IMR-90 (cell line): ENCODE measurements around the gene SLC35C1. TPM values are rescaled to one million over a fixed set of nuclear protein-coding genes. Genes with fewer than 3 reads are reported as not detected.

Source experiments
- ATAC-seq: fragments of 200-7000 bp; cut with Tn5 transposase; 2 replicates; pipeline ENCODE4 v1.9.1; 2020; ENCODE audit warnings: low read depth, mild to moderate bottlenecking, moderate library complexity
- Bru-seq: library from RNA; stranded (reverse); fragments of 400-500 nt; gene quantifications from one replicate; lab custom pipeline; 2021; lab: Mats Ljungman, UMichigan
- BruChase-seq, 2 experiments: library from RNA; stranded (reverse); fragments of 400-500 nt; gene quantifications; one replicate each; lab custom pipeline; 2021; lab: Mats Ljungman, UMichigan
- BruUV-seq: library from RNA; stranded (reverse); fragments of 400-500 nt; replicated peaks from 2 replicates; lab custom pipeline; 2021; lab: Mats Ljungman, UMichigan
- CTCF ChIA-PET: fragments of 300-600 bp; formaldehyde crosslinking; extraction: SDS; loops from one replicate; lab custom pipeline; 2021; ENCODE audit warnings: antibody characterized with exemption; lab: Yijun Ruan, JAX
- POLR2A ChIA-PET: fragments of 300-600 bp; sonication (Branson Sonifier 250); formaldehyde crosslinking; loops from one replicate; lab custom pipeline; 2022; ENCODE audit warnings: antibody characterized with exemption; ENCODE audit not compliant: unreplicated experiment; lab: Charles Lee
- DNase-seq: peaks from one replicate; pipeline ENCODE4 v3.0.0; 2013
- H2AFZ ChIP-seq: replicated peaks from 2 replicates; pipeline ENCODE3; 2013; ENCODE audit warnings: low read length, mild to moderate bottlenecking; ENCODE audit not compliant: poor library complexity
- H2AK5ac ChIP-seq: 2 replicates; pipeline ENCODE4 v1.6.1; 2013; ENCODE audit warnings: low read depth, low read length, inconsistent platforms
- H2AK9ac ChIP-seq: replicated peaks from 2 replicates; pipeline ENCODE3; 2013; ENCODE audit warnings: mild to moderate bottlenecking, low read depth, low read length, moderate library complexity; ENCODE audit not compliant: poor library complexity
- H2BK120ac ChIP-seq: 2 replicates; pipeline ENCODE4 v1.6.1; 2013; ENCODE audit warnings: low read depth, low read length, inconsistent platforms
- H2BK15ac ChIP-seq: 3 replicates; pipeline ENCODE4 v1.6.1; 2013; ENCODE audit warnings: low read depth, low read length, inconsistent platforms
- H2BK20ac ChIP-seq: 2 replicates; pipeline ENCODE4 v1.6.1; 2013; ENCODE audit warnings: low read depth, mild to moderate bottlenecking, inconsistent platforms, low read length, moderate library complexity
- H2BK5ac ChIP-seq: 2 replicates; pipeline ENCODE4 v1.6.1; 2013; ENCODE audit warnings: mild to moderate bottlenecking, low read depth, low read length, inconsistent platforms; ENCODE audit not compliant: poor library complexity, severe bottlenecking
- H3K14ac ChIP-seq: replicated peaks from 2 replicates; pipeline ENCODE4 v1.6.1; 2013; ENCODE audit warnings: low read depth, low read length, inconsistent platforms
- H3K18ac ChIP-seq: 2 replicates; pipeline ENCODE4 v1.6.1; 2013; ENCODE audit warnings: low read depth, low read length, control low read depth
- H3K23ac ChIP-seq: 2 replicates; pipeline ENCODE4 v1.6.1; 2013; ENCODE audit warnings: low read depth, low read length, inconsistent platforms
- H3K27ac ChIP-seq: 2 replicates; pipeline ENCODE4 v1.5.1; 2013; ENCODE audit warnings: mild to moderate bottlenecking, control low read depth, low read length; ENCODE audit not compliant: insufficient read depth
- H3K27me3 ChIP-seq: 2 replicates; pipeline ENCODE4 v1.6.1; 2013; ENCODE audit warnings: low read length; ENCODE audit not compliant: control insufficient read depth, insufficient read depth
- H3K36me3 ChIP-seq: 2 replicates; pipeline ENCODE4 v1.6.1; 2013; ENCODE audit warnings: low read length, mixed read lengths; ENCODE audit not compliant: control insufficient read depth, insufficient read depth
- H3K4ac ChIP-seq: 2 replicates; pipeline ENCODE4 v1.6.1; 2013; ENCODE audit warnings: low read depth, low read length, inconsistent platforms
- H3K4me1 ChIP-seq: 2 replicates; pipeline ENCODE4 v1.6.1; 2013; ENCODE audit warnings: low read length, mixed read lengths; ENCODE audit not compliant: control insufficient read depth, insufficient read depth
- H3K4me2 ChIP-seq: 2 replicates; pipeline ENCODE4 v1.6.1; 2013; ENCODE audit warnings: low read depth, mild to moderate bottlenecking, control low read depth, low read length, moderate library complexity
- H3K4me3 ChIP-seq: 2 replicates; pipeline ENCODE4 v1.5.1; 2013; ENCODE audit warnings: low read depth, mild to moderate bottlenecking, control low read depth, low read length, moderate library complexity; ENCODE audit not compliant: insufficient read depth
- H3K56ac ChIP-seq: 2 replicates; pipeline ENCODE4 v1.6.1; 2013; ENCODE audit warnings: low read length, inconsistent platforms; ENCODE audit not compliant: insufficient read depth; ENCODE audit errors: extremely low read depth
- H3K79me1 ChIP-seq, 2 experiments: 2 replicates each; pipeline ENCODE4 v1.6.1; 2013; ENCODE audit warnings: low read length in 2 of 2, inconsistent platforms in 1 of 2, low read depth in 1 of 2
- H3K9ac ChIP-seq: 2 replicates; pipeline ENCODE4 v1.6.1; 2013; ENCODE audit warnings: low read depth, low read length, control low read depth
- H3K9me1 ChIP-seq: 2 replicates; pipeline ENCODE4 v1.6.1; 2013; ENCODE audit warnings: low read length, inconsistent platforms; ENCODE audit not compliant: insufficient read depth
- H3K9me3 ChIP-seq: 2 replicates; pipeline ENCODE4 v1.6.1; 2013; ENCODE audit warnings: low read length; ENCODE audit not compliant: control insufficient read depth, insufficient read depth
- H4K20me1 ChIP-seq: 2 replicates; pipeline ENCODE4 v1.6.1; 2013; ENCODE audit warnings: low read length, inconsistent platforms; ENCODE audit not compliant: insufficient read depth
- H4K5ac ChIP-seq: 2 replicates; pipeline ENCODE4 v1.6.1; 2013; ENCODE audit warnings: mild to moderate bottlenecking, low read depth, low read length, control low read depth
- H4K8ac ChIP-seq, 2 experiments: 2 replicates each; pipeline ENCODE4 v1.6.1; 2013; ENCODE audit warnings: low read depth in 2 of 2, low read length in 2 of 2, control low read depth in 1 of 2, inconsistent platforms in 1 of 2
- H4K91ac ChIP-seq: 2 replicates; pipeline ENCODE4 v1.6.1; 2013; ENCODE audit warnings: low read depth, low read length, inconsistent platforms; ENCODE audit not compliant: insufficient read depth
- CTCF ChIP-seq: conservative IDR thresholded peaks from 2 replicates; pipeline ENCODE4 v1.5.1; 2012; ENCODE audit warnings: mild to moderate bottlenecking, low read depth, low read length, improper control_type of control experiment
- MAFK ChIP-seq: IDR thresholded peaks from 2 replicates; pipeline ENCODE4 v1.6.1; 2012; ENCODE audit warnings: low read depth, low read length, improper control_type of control experiment
- MAZ ChIP-seq: IDR thresholded peaks from 2 replicates; pipeline ENCODE4 v1.6.1; 2012; ENCODE audit warnings: low read depth, mild to moderate bottlenecking, low read length, improper control_type of control experiment, moderate library complexity, borderline replicate concordance
- MXI1 ChIP-seq: IDR thresholded peaks from 2 replicates; pipeline ENCODE4 v1.6.1; 2012; ENCODE audit warnings: low read depth, mild to moderate bottlenecking, low read length, moderate library complexity, borderline replicate concordance
- POLR2A ChIP-seq: IDR thresholded peaks from 2 replicates; pipeline ENCODE4 v1.6.1; 2012; ENCODE audit warnings: mild to moderate bottlenecking, low read depth, low read length
- RFX5 ChIP-seq: IDR thresholded peaks from 2 replicates; pipeline ENCODE4 v1.8.0; 2012; ENCODE audit warnings: low read depth, mild to moderate bottlenecking, low read length, moderate library complexity
- USF2 ChIP-seq: fragments of 150-350 bp; IDR thresholded peaks from 2 replicates; pipeline ENCODE4 v1.6.1; 2017; ENCODE audit warnings: mild to moderate bottlenecking, antibody characterized with exemption, low read length, low read depth
- WGBS, 2 experiments: methylation state at CpG; one replicate each; pipeline versions ENCODE4 v1.1.5 to v1.1.7; 2013; ENCODE audit warnings: missing lambda C conversion rate in 2 of 2; ENCODE audit not compliant: insufficient read length in 1 of 2; ENCODE audit errors: extremely low coverage in 2 of 2; 5-methylcytosine and 5-hydroxymethylcytosine counted together
- dilution Hi-C: fragments of 300-500 bp; cut with HindIII; formaldehyde crosslinking; loops from one replicate; pipeline ENCODE4 v1.14.3; 2018; ENCODE audit warnings: low sequenced_read_pairs; ENCODE audit not compliant: unreplicated experiment
- in situ Hi-C: fragments of 300-500 bp; cut with MboI; formaldehyde crosslinking; loops from 3 replicates; pipeline ENCODE4 v1.14.3; 2019; ENCODE audit warnings: low sequenced_read_pairs, inconsistent platforms, mixed read lengths
- intact Hi-C: fragments of 100-400 bp; cut with micrococcal nuclease; formaldehyde crosslinking; loops from 2 replicates; pipeline ENCODE4 v1.10.0; 2022
- long read RNA-seq: library from polyadenylated mRNA; unstranded; transcript quantifications from one replicate; pipeline ENCODE4 v2.0.0, GENCODE V29; 2021; ENCODE audit not compliant: unreplicated experiment
- polyA plus RNA-seq, 3 experiments: library from polyadenylated mRNA; depleted of rRNA; stranded (reverse); fragments of >200 nt; gene quantifications; 2 replicates each; pipeline ENCODE4 v1.2.3, GENCODE V29; 2012; ENCODE audit warnings: low replicate concordance in 1 of 3
- total RNA-seq: library from RNA; depleted of rRNA; stranded (reverse); fragments of >200 nt; gene quantifications from 2 replicates; pipeline ENCODE4 v1.2.3, GENCODE V29; 2012; rRNA removed

The SLC35C1 gene
- total RNA-seq (3.1 and 4.3 TPM in 2 replicates), polyA plus RNA-seq (2012; rRNA removed) (26.7 and 27.1 TPM in 2 replicates), Bru-seq, nascent RNA (percentile 72 among the genes with signal in this experiment), BruChase-seq, experiment 1, labeled RNA remaining after a 6-hour chase (percentile 72 among the genes with signal in this experiment), BruChase-seq, experiment 2, labeled RNA remaining after a 2-hour chase (percentile 76 among the genes with signal in this experiment)
- 7.0 and 23.7 TPM in 2 replicates for polyA plus RNA-seq (2012; cell fraction: cytosol; rRNA removed)
- 3.3 and 12.5 TPM in 2 replicates for polyA plus RNA-seq (2012; cell fraction: nucleus; rRNA removed; ENCODE audit: low replicate concordance)
- long read RNA-seq, full-length matches to known transcripts: 54 of 75 reads
- long read RNA-seq, partial matches to known transcripts: 17 of 75 reads
- long read RNA-seq, other reads (novel, unspliced or antisense): 4 of 75 reads

- H3K14ac ChIP-seq: peak within 1 kb of the TSS; percentile 95
- no peak within 1 kb of the TSS for H2BK20ac ChIP-seq
- H3K9ac ChIP-seq: peak within 1 kb of the TSS; percentile 96
- no TSS peak for BruUV-seq
- 0% methylated on average over 19 of the region's 49 CpGs; no CpG with 5 or more reads in 1 of the 2 experiments for WGBS, 2 experiments
- H3K23ac ChIP-seq: peak within 1 kb of the TSS; percentile 77
- H2AFZ ChIP-seq: peak within 1 kb of the TSS; percentile 89
- H4K8ac ChIP-seq: peak within 1 kb of the TSS; percentile 85 to 97
- peak within 1 kb of the TSS; percentile 25; the same call in 1 of the 3 replicates for H2BK15ac ChIP-seq
- H3K4me2 ChIP-seq: peak within 1 kb of the TSS; percentile 96
- CTCF ChIA-PET: interaction anchor here (1.1 kb wide), 1 partner anchor 33 kb away, joined by 4 read pairs; no protein-coding TSS in a partner anchor
- H3K79me1 ChIP-seq: peaks cover 34 to 43% of the 10 kb centered on the region in 2 experiments
- H4K5ac ChIP-seq: peak within 1 kb of the TSS; percentile 90
- no peaks in the 10 kb centered on the region; the same call in 1 of the 2 replicates for H3K27me3 ChIP-seq
- peaks cover 23% of the 10 kb centered on the region for H4K20me1 ChIP-seq
- H3K4ac ChIP-seq: peak within 1 kb of the TSS; percentile 94
- H3K9me3 ChIP-seq: no peaks in the 10 kb centered on the region
- peak within 1 kb of the TSS; percentile 85 for H2BK5ac ChIP-seq
- H2AK5ac ChIP-seq: peak within 1 kb of the TSS; percentile 92
- peaks cover 24% of the 10 kb centered on the region for H3K9me1 ChIP-seq
- peak within 1 kb of the TSS; percentile 91 for H3K27ac ChIP-seq
- peak within 1 kb of the TSS; percentile 97 for H2AK9ac ChIP-seq
- peak within 1 kb of the TSS; percentile 87 for H3K4me3 ChIP-seq
- in situ Hi-C loops (loop anchor here (25.0 kb wide), 1 partner anchor 1243 kb away; the partner anchor contains the start of gene CD82), intact Hi-C loops (no loop called here), dilution Hi-C loops (no loop called here)
- ATAC-seq (peak; percentile 93), DNase-seq (peak; percentile 90)
- peaks cover 20% of the 10 kb centered on the region for H3K4me1 ChIP-seq
- H4K91ac ChIP-seq: peak within 1 kb of the TSS; percentile 95
- peaks cover 15% of the 10 kb centered on the region for H3K36me3 ChIP-seq
- TF ChIP-seq RFX5 (no peak), CTCF (peak; percentile 14; the same call in 1 of the 2 replicates), POLR2A (peak; percentile 91), MAFK (no peak), MXI1 (peak; percentile 89), MAZ (peak; percentile 68), USF2 (peak; percentile 92)
- H3K18ac ChIP-seq: peak within 1 kb of the TSS; percentile 75
- peak within 1 kb of the TSS; percentile 79 for H3K56ac ChIP-seq
- peak within 1 kb of the TSS; percentile 33 for H2BK120ac ChIP-seq
- POLR2A ChIA-PET: interaction anchor here (0.5 to 0.6 kb wide), 2 partner anchors 60 to 470 kb away, joined by 3 read pairs; no protein-coding TSS in a partner anchor
Observed at GRCh38 chr11:45804761-45805304, at the start of gene SLC35C1. Gene SLC35C1 (plus strand): TSS chr11:45805149. CDS start chr11:45805802, 653 bp downstream.
